Measurements from ENCODE around the gene CCDC33. TPM values are rescaled to one million over a fixed set of nuclear protein-coding genes. Genes with fewer than 3 reads are reported as not detected.

The CCDC33 gene
- total RNA-seq, 4 donors from 2014 or later: 0.40 TPM; not detected in 3

GRCh38 chr15:74380361-74381189 lies 144.4 kb downstream of the CCDC33 start:
- Histone ChIP-seq H3K9me3 (no peaks in the 10 kb centered on the region), H3K27ac (no peak overlapping the region), H3K4me3 (no peak overlapping the region), H3K27me3 (no peaks in the 10 kb centered on the region), H3K36me3 (no peaks in the 10 kb centered on the region), H3K4me1 (peaks cover 0 to 30% (median 20%) of the 10 kb centered on the region in 4 donors)
- DNase-seq: peak in 2 of 3 donors; percentile 14 to 23
- TF ChIP-seq CTCF (IDR thresholded peaks at IDR 0.05): no peak
- no peak for TF ChIP-seq POLR2A (IDR thresholded peaks at IDR 0.05)

DNA sequence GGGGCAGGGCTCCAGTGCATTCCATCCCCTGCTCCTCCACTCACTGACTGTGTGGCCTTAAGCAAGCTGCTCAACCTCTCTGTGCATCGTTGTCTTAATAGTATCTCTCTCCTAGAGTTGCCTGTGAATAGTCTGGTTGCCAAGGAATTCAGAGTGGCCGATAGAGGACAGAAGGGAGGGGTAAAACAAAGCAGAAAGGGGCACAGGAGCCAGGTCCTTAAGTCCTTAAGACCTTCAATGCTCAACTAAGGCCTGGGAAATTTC lies 145.0 kb downstream of the CCDC33 start:
- Histone ChIP-seq H3K4me1 (peaks cover 0 to 35% (median 23%) of the 10 kb centered on the region in 4 donors), H3K27me3 (no peaks in the 10 kb centered on the region), H3K36me3 (no peaks in the 10 kb centered on the region), H3K4me3 (no peak overlapping the region), H3K27ac (no peak overlapping the region), H3K9me3 (no peaks in the 10 kb centered on the region)
- TF ChIP-seq POLR2A (IDR thresholded peaks at IDR 0.05) (no peak), CTCF (IDR thresholded peaks at IDR 0.05) (no peak)
- no peak for DNase-seq

DNA sequence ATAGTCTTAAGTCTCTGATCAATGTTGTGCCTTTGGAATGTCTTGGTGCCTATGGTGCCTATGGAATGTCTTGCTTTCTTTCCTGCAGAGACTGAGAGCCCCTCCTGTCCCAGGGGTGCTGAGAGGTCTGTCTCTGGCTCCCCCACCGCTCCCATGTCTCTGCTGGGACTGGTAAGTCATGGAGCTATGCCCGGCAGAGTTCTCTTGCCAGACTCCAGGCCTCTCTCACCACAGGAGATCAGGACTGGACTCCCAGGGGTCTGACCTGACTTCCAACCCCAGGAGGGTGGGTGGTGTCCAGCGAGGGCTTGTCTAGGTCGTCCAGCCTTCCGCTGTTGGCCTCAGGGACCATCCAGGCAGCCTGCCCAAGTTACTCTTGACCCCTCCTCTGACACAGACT lies 145.4 kb downstream of the CCDC33 start:
- H3K4me1 ChIP-seq: peaks cover 0 to 39% (median 23%) of the 10 kb centered on the region in 4 donors
- H3K27ac ChIP-seq: no peak overlapping the region
- no peaks in the 10 kb centered on the region for H3K36me3 ChIP-seq
- DNase-seq: peak in 1 of 3 donors; percentile 24
- H3K27me3 ChIP-seq: no peaks in the 10 kb centered on the region
- no peak for TF ChIP-seq POLR2A (IDR thresholded peaks at IDR 0.05)
- no peak for TF ChIP-seq CTCF (IDR thresholded peaks at IDR 0.05)
- H3K9me3 ChIP-seq: no peaks in the 10 kb centered on the region
- H3K4me3 ChIP-seq: no peak overlapping the region

- peaks cover 0 to 46% (median 23%) of the 10 kb centered on the region in 4 donors for H3K4me1 ChIP-seq
- TF ChIP-seq POLR2A (IDR thresholded peaks at IDR 0.05): no peak
- peak; percentile 86 to 98 (median 92) for TF ChIP-seq CTCF (IDR thresholded peaks at IDR 0.05)
- DNase-seq: peak; percentile 85 to 94 (median 88)
- H3K4me3 ChIP-seq: no peak overlapping the region
- no peaks in the 10 kb centered on the region for H3K9me3 ChIP-seq
- H3K27ac ChIP-seq: no peak overlapping the region
- no peaks in the 10 kb centered on the region for H3K27me3 ChIP-seq
- no peaks in the 10 kb centered on the region for H3K36me3 ChIP-seq
These were observed 146.1 kb downstream of the CCDC33 start for GRCh38 chr15:74382004-74382816.

DNA sequence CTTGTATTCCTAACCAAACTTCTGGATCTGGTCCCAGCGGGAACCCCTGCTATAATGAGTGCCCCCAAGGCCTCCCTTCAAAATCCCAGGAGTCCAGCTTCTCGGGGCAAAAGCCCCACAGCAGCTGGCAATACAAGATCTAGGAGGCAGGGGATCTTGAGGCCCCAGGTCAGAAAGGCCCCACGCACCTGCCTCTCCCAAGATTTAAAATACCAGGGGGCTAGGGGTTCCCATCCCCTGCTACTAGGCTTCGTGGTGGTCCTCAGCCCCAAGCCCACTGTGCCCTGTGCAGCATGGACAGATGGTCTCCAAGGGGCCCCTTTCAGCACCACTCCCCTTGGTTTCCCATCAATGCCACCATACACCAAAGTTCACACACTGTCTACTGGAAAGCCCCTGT lies 147.2 kb downstream of the CCDC33 start:
- H3K4me1 ChIP-seq: peaks cover 0 to 46% (median 23%) of the 10 kb centered on the region in 4 donors
- H3K36me3 ChIP-seq: no peaks in the 10 kb centered on the region
- H3K4me3 ChIP-seq: no peak overlapping the region
- no peaks in the 10 kb centered on the region for H3K27me3 ChIP-seq
- H3K27ac ChIP-seq: peak overlapping the region in 3 of 4 donors; percentile 25 to 81 (median 81)
- TF ChIP-seq CTCF (IDR thresholded peaks at IDR 0.05) (no peak), POLR2A (IDR thresholded peaks at IDR 0.05) (no peak)
- peak in 1 of 3 donors; percentile 29 for DNase-seq
- H3K9me3 ChIP-seq: no peaks in the 10 kb centered on the region
